Activated CD4-positive, alpha-beta T cell treated with anti-CD3 and anti-CD28 coated beads, Interleukin-2, amount 10 ng/mL, durations not matched to agents 7 days and 5 days (primary cell): ENCODE measurements around the gene NKIRAS1. TPM values are rescaled to one million over a fixed set of nuclear protein-coding genes. Genes with fewer than 3 reads are reported as not detected.

ENCODE experiments used
- CTCF ChIA-PET: fragments of 350-600 bp; sonication (Branson Sonifier 250); formaldehyde crosslinking; loops from one replicate; lab custom pipeline; 2021; ENCODE audit warnings: antibody characterized with exemption; lab: Charles Lee
- POLR2A ChIA-PET: fragments of 350-600 bp; sonication (Branson Sonifier 250); formaldehyde crosslinking; loops from one replicate; lab custom pipeline; 2021; ENCODE audit warnings: antibody characterized with exemption; lab: Charles Lee
- DNase-seq: peaks from one replicate; pipeline ENCODE4 v3.0.0-alpha.2; 2020
- H3K27ac Mint-ChIP-seq: one replicate; pipeline ENCODE4 v1.8.0; 2021; ENCODE audit warnings: mild to moderate bottlenecking, moderate library complexity, mixed read lengths
- H3K27me3 Mint-ChIP-seq: one replicate; pipeline ENCODE4 v1.8.0; 2021; ENCODE audit warnings: mixed read lengths
- H3K36me3 Mint-ChIP-seq: one replicate; pipeline ENCODE4 v1.8.0; 2021; ENCODE audit warnings: low read depth, mixed read lengths
- H3K4me1 Mint-ChIP-seq: one replicate; pipeline ENCODE4 v1.8.0; 2021; ENCODE audit warnings: mixed read lengths
- H3K4me3 Mint-ChIP-seq: one replicate; pipeline ENCODE4 v1.8.0; 2021; ENCODE audit warnings: mild to moderate bottlenecking, moderate library complexity, mixed read lengths
- H3K9me3 Mint-ChIP-seq: one replicate; pipeline ENCODE4 v1.8.0; 2021; ENCODE audit warnings: mixed read lengths
- total RNA-seq, 2 experiments: library from RNA; stranded (reverse); gene quantifications; one replicate each; pipeline ENCODE4 v1.2.3, GENCODE V29; 2021

NKIRAS1 gene
- 1 to 10 TPM; 2.5 to 3.0 TPM for total RNA-seq

- no peaks in the 10 kb centered on the region for H3K9me3 Mint-ChIP-seq
- POLR2A ChIA-PET: interaction anchor here (0.6 to 1.2 kb wide), 6 partner anchors 23 to 106 kb away, joined by 3 to 8 read pairs (median 5); no protein-coding TSS in a partner anchor
- peak; percentile 98 for DNase-seq
- peaks cover 2% of the 10 kb centered on the region for H3K27me3 Mint-ChIP-seq
- H3K4me3 Mint-ChIP-seq: peak within 1 kb of the TSS; percentile 99
- CTCF ChIA-PET: interaction anchor here (0.9 to 1.9 kb wide), 7 partner anchors 8 to 188 kb away, joined by 3 to 6 read pairs (median 4); no protein-coding TSS in a partner anchor
- H3K27ac Mint-ChIP-seq: peak within 1 kb of the TSS; percentile 99
- H3K36me3 Mint-ChIP-seq: peaks cover 43% of the 10 kb centered on the region
- peaks cover 45% of the 10 kb centered on the region for H3K4me1 Mint-ChIP-seq
These were observed at the start of gene NKIRAS1, which contains the start of gene RPL15 for GRCh38 chr3:23916886-23917678. NKIRAS1 (minus strand) TSS chr3:23916990; CDS start chr3:23910904, 6,086 bp downstream. RPL15 (plus strand) TSS chr3:23917132; CDS start chr3:23917860, 728 bp downstream.

- H3K4me3 Mint-ChIP-seq: no peak overlapping the region
- H3K36me3 Mint-ChIP-seq: peaks cover 20% of the 10 kb centered on the region
- H3K4me1 Mint-ChIP-seq: no peaks in the 10 kb centered on the region
- CTCF ChIA-PET: interaction anchor here (0.6 kb wide), 1 partner anchor 14 kb away, joined by 4 read pairs; no protein-coding TSS in a partner anchor
- DNase-seq: no peak
- H3K9me3 Mint-ChIP-seq: no peaks in the 10 kb centered on the region
- no peak overlapping the region for H3K27ac Mint-ChIP-seq
- H3K27me3 Mint-ChIP-seq: no peaks in the 10 kb centered on the region
- POLR2A ChIA-PET: no interaction called here
These were observed 49.5 kb upstream of the NKIRAS1 start for GRCh38 chr3:23966328-23966727.

- ChIA-PET CTCF (interaction anchor here (1.0 kb wide), 1 partner anchor 66 kb away, joined by 3 read pairs; no protein-coding TSS in a partner anchor), POLR2A (no interaction called here)
- Mint-ChIP-seq H3K36me3 (peaks cover 18% of the 10 kb centered on the region), H3K4me3 (no peak overlapping the region), H3K4me1 (no peaks in the 10 kb centered on the region), H3K27me3 (no peaks in the 10 kb centered on the region), H3K27ac (no peak overlapping the region), H3K9me3 (no peaks in the 10 kb centered on the region)
- DNase-seq: no peak
These were observed 47.9 kb upstream of the NKIRAS1 start for GRCh38 chr3:23964537-23965235.

- Mint-ChIP-seq H3K4me3 (no peak overlapping the region), H3K27me3 (no peaks in the 10 kb centered on the region), H3K36me3 (peaks cover 12% of the 10 kb centered on the region), H3K4me1 (peaks cover 3% of the 10 kb centered on the region), H3K27ac (no peak overlapping the region), H3K9me3 (no peaks in the 10 kb centered on the region)
- ChIA-PET POLR2A (no interaction called here), CTCF (no interaction called here)
- DNase-seq: no peak
These were observed 45.1 kb upstream of the NKIRAS1 start for GRCh38 chr3:23961913-23962312.

- ChIA-PET CTCF (no interaction called here), POLR2A (no interaction called here)
- H3K27me3 Mint-ChIP-seq: no peaks in the 10 kb centered on the region
- DNase-seq: no peak
- H3K4me1 Mint-ChIP-seq: peaks cover 3% of the 10 kb centered on the region
- peaks cover 12% of the 10 kb centered on the region for H3K36me3 Mint-ChIP-seq
- no peak overlapping the region for H3K4me3 Mint-ChIP-seq
- H3K9me3 Mint-ChIP-seq: no peaks in the 10 kb centered on the region
- no peak overlapping the region for H3K27ac Mint-ChIP-seq
These were observed 44.3 kb upstream of the NKIRAS1 start for GRCh38 chr3:23961066-23961465.

GRCh38 chr3:23960649-23961048 is 43.9 kb upstream of the NKIRAS1 start:
- no peak overlapping the region for H3K27ac Mint-ChIP-seq
- H3K4me3 Mint-ChIP-seq: no peak overlapping the region
- POLR2A ChIA-PET: no interaction called here
- H3K9me3 Mint-ChIP-seq: no peaks in the 10 kb centered on the region
- H3K27me3 Mint-ChIP-seq: no peaks in the 10 kb centered on the region
- no peak for DNase-seq
- H3K4me1 Mint-ChIP-seq: peaks cover 3% of the 10 kb centered on the region
- H3K36me3 Mint-ChIP-seq: peaks cover 12% of the 10 kb centered on the region
- CTCF ChIA-PET: no interaction called here

- H3K4me1 Mint-ChIP-seq: peaks cover 3% of the 10 kb centered on the region
- H3K27me3 Mint-ChIP-seq: no peaks in the 10 kb centered on the region
- no peak overlapping the region for H3K4me3 Mint-ChIP-seq
- POLR2A ChIA-PET: no interaction called here
- CTCF ChIA-PET: interaction anchor here (0.7 to 1.6 kb wide), 2 partner anchors 9 to 35 kb away, joined by 3 to 4 read pairs; no protein-coding TSS in a partner anchor
- no peak overlapping the region for H3K27ac Mint-ChIP-seq
- peaks cover 6% of the 10 kb centered on the region for H3K36me3 Mint-ChIP-seq
- no peaks in the 10 kb centered on the region for H3K9me3 Mint-ChIP-seq
- no peak for DNase-seq
These were observed 42.5 kb upstream of the NKIRAS1 start for GRCh38 chr3:23959135-23959900.

GRCh38 chr3:23956701-23957100 is 39.9 kb upstream of the NKIRAS1 start:
- no peaks in the 10 kb centered on the region for H3K27me3 Mint-ChIP-seq
- ChIA-PET CTCF (no interaction called here), POLR2A (interaction anchor here (0.6 kb wide), 1 partner anchor 10 kb away, joined by 4 read pairs; no protein-coding TSS in a partner anchor)
- H3K4me3 Mint-ChIP-seq: no peak overlapping the region
- H3K27ac Mint-ChIP-seq: no peak overlapping the region
- H3K9me3 Mint-ChIP-seq: no peaks in the 10 kb centered on the region
- H3K36me3 Mint-ChIP-seq: no peaks in the 10 kb centered on the region
- DNase-seq: no peak
- peaks cover 11% of the 10 kb centered on the region for H3K4me1 Mint-ChIP-seq

DNA sequence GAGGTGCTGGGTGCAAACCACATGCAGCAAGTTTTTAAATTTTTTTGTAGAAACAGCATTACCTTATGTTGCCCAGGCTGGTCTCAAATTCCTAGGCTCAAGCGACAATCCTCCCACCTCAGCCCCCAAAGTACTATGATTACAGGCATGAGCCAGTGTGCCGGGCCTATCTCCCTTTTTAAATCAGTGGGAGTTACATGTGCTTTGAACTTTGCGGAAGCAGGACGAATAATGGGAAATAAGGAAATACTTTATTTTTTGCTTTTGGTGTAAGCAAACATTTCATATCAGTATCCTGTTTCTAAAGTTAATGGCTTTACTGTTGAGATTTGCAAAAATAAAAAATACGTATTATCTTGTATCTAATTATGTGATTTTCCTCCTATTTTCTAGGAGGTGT is 37.4 kb upstream of the NKIRAS1 start:
- Mint-ChIP-seq H3K27ac (no peak overlapping the region), H3K36me3 (peaks cover 1% of the 10 kb centered on the region), H3K27me3 (no peaks in the 10 kb centered on the region), H3K4me1 (peaks cover 32% of the 10 kb centered on the region), H3K9me3 (peaks cover 2% of the 10 kb centered on the region), H3K4me3 (no peak overlapping the region)
- CTCF ChIA-PET: no interaction called here
- POLR2A ChIA-PET: no interaction called here
- no peak for DNase-seq

- no peak for DNase-seq
- no peaks in the 10 kb centered on the region for H3K27me3 Mint-ChIP-seq
- peaks cover 32% of the 10 kb centered on the region for H3K4me1 Mint-ChIP-seq
- no peak overlapping the region for H3K4me3 Mint-ChIP-seq
- ChIA-PET CTCF (no interaction called here), POLR2A (no interaction called here)
- peaks cover 1% of the 10 kb centered on the region for H3K36me3 Mint-ChIP-seq
- no peak overlapping the region for H3K27ac Mint-ChIP-seq
- peaks cover 2% of the 10 kb centered on the region for H3K9me3 Mint-ChIP-seq
These were observed 36.7 kb upstream of the NKIRAS1 start for GRCh38 chr3:23953523-23953922.

DNA sequence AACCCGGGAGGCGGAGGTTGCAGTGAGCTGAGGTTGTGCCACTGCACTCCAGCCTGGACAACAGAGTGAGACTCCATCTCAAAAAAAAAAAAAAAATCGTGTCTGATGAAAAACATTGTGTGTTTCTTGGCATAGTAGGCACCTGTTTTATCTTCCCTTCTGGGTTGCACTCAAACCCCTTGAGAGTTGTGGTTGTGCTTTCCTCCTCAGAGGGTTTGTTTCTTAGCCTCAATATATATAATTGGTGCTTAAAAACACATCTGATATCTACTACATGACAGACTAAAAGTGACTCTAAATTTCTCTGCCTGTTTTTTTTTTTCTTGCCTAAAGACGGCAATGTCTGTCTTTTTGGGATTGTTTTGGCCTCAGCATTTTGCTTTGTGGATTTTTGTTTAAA is 35.9 kb upstream of the NKIRAS1 start:
- H3K36me3 Mint-ChIP-seq: peaks cover 1% of the 10 kb centered on the region
- POLR2A ChIA-PET: no interaction called here
- H3K9me3 Mint-ChIP-seq: peaks cover 2% of the 10 kb centered on the region
- H3K4me1 Mint-ChIP-seq: peaks cover 35% of the 10 kb centered on the region
- DNase-seq: no peak
- CTCF ChIA-PET: interaction anchor here (0.6 kb wide), 2 partner anchors 14 to 33 kb away, joined by 4 to 5 read pairs; no protein-coding TSS in a partner anchor
- no peak overlapping the region for H3K27ac Mint-ChIP-seq
- H3K4me3 Mint-ChIP-seq: no peak overlapping the region
- H3K27me3 Mint-ChIP-seq: no peaks in the 10 kb centered on the region

GRCh38 chr3:23950293-23950692 is 33.5 kb upstream of the NKIRAS1 start:
- CTCF ChIA-PET: interaction anchor here (1.0 to 1.2 kb wide), 2 partner anchors 9 to 29 kb away, joined by 3 to 4 read pairs; no protein-coding TSS in a partner anchor
- peaks cover 41% of the 10 kb centered on the region for H3K4me1 Mint-ChIP-seq
- peak overlapping the region; percentile 90 for H3K27ac Mint-ChIP-seq
- peaks cover 1% of the 10 kb centered on the region for H3K36me3 Mint-ChIP-seq
- H3K27me3 Mint-ChIP-seq: no peaks in the 10 kb centered on the region
- DNase-seq: no peak
- peaks cover 2% of the 10 kb centered on the region for H3K9me3 Mint-ChIP-seq
- POLR2A ChIA-PET: interaction anchor here (1.3 kb wide), 1 partner anchor 34 kb away, joined by 3 read pairs; the partner anchor contains the start of genes NKIRAS1 and RPL15
- H3K4me3 Mint-ChIP-seq: peak overlapping the region; percentile 70
